ENCODE results near the gene CORO2B. TPM values are rescaled to one million over a fixed set of nuclear protein-coding genes. Genes with fewer than 3 reads are reported as not detected.

Gene CORO2B
- total and polyA plus RNA-seq, 4 donors, result 15.9 to 53.6 (median 33.2) TPM

- WGBS (ENCODE audit: insufficient coverage), result under 1% methylated on average over 47 of the region's 54 CpGs
- Histone ChIP-seq H3K27me3 (ENCODE audit: control insufficient read depth, insufficient read depth, low read length) (peaks cover 8% of the 10 kb centered on the region), H3K4me1 (ENCODE audit: control insufficient read depth, insufficient read depth, low read length) (peaks cover 31% of the 10 kb centered on the region), H3K4me3 (ENCODE audit: low read depth, low read length) (peak overlapping the region; percentile 53), H3K9me3 (ENCODE audit: control insufficient read depth, insufficient read depth, low read length) (no peaks in the 10 kb centered on the region), H3K36me3 (ENCODE audit: control insufficient read depth, insufficient read depth, low read length) (no peaks in the 10 kb centered on the region), H3K27ac (ENCODE audit: low read depth, low read length) (peak overlapping the region; percentile 27)
- peak; percentile 66 to 96 (median 72) for DNase-seq (ENCODE audit: low read depth in 4 of 6, low spot score in 6 of 6)
Observed at GRCh38 chr15:68559345-68560310, 19.2 kb upstream of the CORO2B start.

GRCh38 chr15:68560501-68561113 lies 18.2 kb upstream of the CORO2B start:
- Histone ChIP-seq H3K4me3 (ENCODE audit: low read depth, low read length) (no peak overlapping the region), H3K36me3 (ENCODE audit: control insufficient read depth, insufficient read depth, low read length) (no peaks in the 10 kb centered on the region), H3K4me1 (ENCODE audit: control insufficient read depth, insufficient read depth, low read length) (peaks cover 31% of the 10 kb centered on the region), H3K9me3 (ENCODE audit: control insufficient read depth, insufficient read depth, low read length) (no peaks in the 10 kb centered on the region), H3K27ac (ENCODE audit: low read depth, low read length) (no peak overlapping the region), H3K27me3 (ENCODE audit: control insufficient read depth, insufficient read depth, low read length) (peaks cover 8% of the 10 kb centered on the region)
- 67% methylated on average over 10 of the region's 13 CpGs for WGBS (ENCODE audit: insufficient coverage)
- DNase-seq (ENCODE audit: low read depth in 4 of 6, low spot score in 6 of 6), result no peak

GRCh38 chr15:68561171-68561900 lies 17.5 kb upstream of the CORO2B start:
- no peaks in the 10 kb centered on the region for H3K36me3 ChIP-seq (ENCODE audit: control insufficient read depth, insufficient read depth, low read length)
- H3K9me3 ChIP-seq (ENCODE audit: control insufficient read depth, insufficient read depth, low read length), result no peaks in the 10 kb centered on the region
- no peak overlapping the region for H3K27ac ChIP-seq (ENCODE audit: low read depth, low read length)
- H3K4me1 ChIP-seq (ENCODE audit: control insufficient read depth, insufficient read depth, low read length), result peaks cover 34% of the 10 kb centered on the region
- peak in 2 of 6 donors; percentile 44 to 89 for DNase-seq (ENCODE audit: low read depth in 4 of 6, low spot score in 6 of 6)
- H3K27me3 ChIP-seq (ENCODE audit: control insufficient read depth, insufficient read depth, low read length), result peaks cover 8% of the 10 kb centered on the region
- H3K4me3 ChIP-seq (ENCODE audit: low read depth, low read length), result no peak overlapping the region
- 55% methylated on average over 10 of the region's 15 CpGs for WGBS (ENCODE audit: insufficient coverage)

GRCh38 chr15:68561901-68562300 lies 16.9 kb upstream of the CORO2B start:
- 33% methylated on average over 1 of the region's 3 CpGs for WGBS (ENCODE audit: insufficient coverage)
- no peak for DNase-seq (ENCODE audit: low read depth in 4 of 6, low spot score in 6 of 6)
- Histone ChIP-seq H3K4me1 (ENCODE audit: control insufficient read depth, insufficient read depth, low read length) (peaks cover 34% of the 10 kb centered on the region), H3K27me3 (ENCODE audit: control insufficient read depth, insufficient read depth, low read length) (peaks cover 8% of the 10 kb centered on the region), H3K36me3 (ENCODE audit: control insufficient read depth, insufficient read depth, low read length) (no peaks in the 10 kb centered on the region), H3K4me3 (ENCODE audit: low read depth, low read length) (no peak overlapping the region), H3K9me3 (ENCODE audit: control insufficient read depth, insufficient read depth, low read length) (no peaks in the 10 kb centered on the region), H3K27ac (ENCODE audit: low read depth, low read length) (no peak overlapping the region)

GRCh38 chr15:68564173-68564572 lies 14.6 kb upstream of the CORO2B start:
- H3K4me1 ChIP-seq (ENCODE audit: control insufficient read depth, insufficient read depth, low read length), result peaks cover 26% of the 10 kb centered on the region
- H3K27ac ChIP-seq (ENCODE audit: low read depth, low read length), result no peak overlapping the region
- no peaks in the 10 kb centered on the region for H3K36me3 ChIP-seq (ENCODE audit: control insufficient read depth, insufficient read depth, low read length)
- H3K27me3 ChIP-seq (ENCODE audit: control insufficient read depth, insufficient read depth, low read length), result no peaks in the 10 kb centered on the region
- DNase-seq (ENCODE audit: low read depth in 4 of 6, low spot score in 6 of 6), result no peak
- no peak overlapping the region for H3K4me3 ChIP-seq (ENCODE audit: low read depth, low read length)
- H3K9me3 ChIP-seq (ENCODE audit: control insufficient read depth, insufficient read depth, low read length), result no peaks in the 10 kb centered on the region
- 100% methylated on average over 1 of the region's 5 CpGs for WGBS (ENCODE audit: insufficient coverage)

GRCh38 chr15:68565234-68565633 lies 13.6 kb upstream of the CORO2B start:
- no peaks in the 10 kb centered on the region for H3K36me3 ChIP-seq (ENCODE audit: control insufficient read depth, insufficient read depth, low read length)
- peaks cover 15% of the 10 kb centered on the region for H3K4me1 ChIP-seq (ENCODE audit: control insufficient read depth, insufficient read depth, low read length)
- H3K27ac ChIP-seq (ENCODE audit: low read depth, low read length), result no peak overlapping the region
- no peak for DNase-seq (ENCODE audit: low read depth in 4 of 6, low spot score in 6 of 6)
- H3K4me3 ChIP-seq (ENCODE audit: low read depth, low read length), result no peak overlapping the region
- H3K27me3 ChIP-seq (ENCODE audit: control insufficient read depth, insufficient read depth, low read length), result no peaks in the 10 kb centered on the region
- H3K9me3 ChIP-seq (ENCODE audit: control insufficient read depth, insufficient read depth, low read length), result no peaks in the 10 kb centered on the region

GRCh38 chr15:68565726-68566125 lies 13.1 kb upstream of the CORO2B start:
- peak in 1 of 6 donors; percentile 94 for DNase-seq (ENCODE audit: low read depth in 4 of 6, low spot score in 6 of 6)
- H3K27me3 ChIP-seq (ENCODE audit: control insufficient read depth, insufficient read depth, low read length), result no peaks in the 10 kb centered on the region
- 100% methylated on average over 1 of the region's 4 CpGs for WGBS (ENCODE audit: insufficient coverage)

GRCh38 chr15:68566377-68566954 lies 12.3 kb upstream of the CORO2B start:
- Histone ChIP-seq H3K36me3 (ENCODE audit: control insufficient read depth, insufficient read depth, low read length) (no peaks in the 10 kb centered on the region), H3K9me3 (ENCODE audit: control insufficient read depth, insufficient read depth, low read length) (no peaks in the 10 kb centered on the region), H3K27me3 (ENCODE audit: control insufficient read depth, insufficient read depth, low read length) (no peaks in the 10 kb centered on the region), H3K4me3 (ENCODE audit: low read depth, low read length) (no peak overlapping the region), H3K27ac (ENCODE audit: low read depth, low read length) (no peak overlapping the region), H3K4me1 (ENCODE audit: control insufficient read depth, insufficient read depth, low read length) (peaks cover 3% of the 10 kb centered on the region)
- no peak for DNase-seq (ENCODE audit: low read depth in 4 of 6, low spot score in 6 of 6)
- 73% methylated on average over 5 of the region's 9 CpGs for WGBS (ENCODE audit: insufficient coverage)

More at GRCh38 chr15:68565726-68566125, 13.1 kb upstream of the CORO2B start:
- Histone ChIP-seq H3K4me3 (ENCODE audit: low read depth, low read length) (no peak overlapping the region), H3K27ac (ENCODE audit: low read depth, low read length) (no peak overlapping the region), H3K9me3 (ENCODE audit: control insufficient read depth, insufficient read depth, low read length) (no peaks in the 10 kb centered on the region), H3K36me3 (ENCODE audit: control insufficient read depth, insufficient read depth, low read length) (no peaks in the 10 kb centered on the region), H3K4me1 (ENCODE audit: control insufficient read depth, insufficient read depth, low read length) (peaks cover 11% of the 10 kb centered on the region)

GRCh38 chr15:68567345-68567744 lies 11.4 kb upstream of the CORO2B start:
- Histone ChIP-seq H3K36me3 (ENCODE audit: control insufficient read depth, insufficient read depth, low read length) (no peaks in the 10 kb centered on the region), H3K4me3 (ENCODE audit: low read depth, low read length) (no peak overlapping the region), H3K27me3 (ENCODE audit: control insufficient read depth, insufficient read depth, low read length) (no peaks in the 10 kb centered on the region), H3K27ac (ENCODE audit: low read depth, low read length) (no peak overlapping the region), H3K4me1 (ENCODE audit: control insufficient read depth, insufficient read depth, low read length) (peaks cover 8% of the 10 kb centered on the region), H3K9me3 (ENCODE audit: control insufficient read depth, insufficient read depth, low read length) (no peaks in the 10 kb centered on the region)
- no CpG with 5 or more reads among the region's 3 CpGs for WGBS (ENCODE audit: insufficient coverage)
- no peak for DNase-seq (ENCODE audit: low read depth in 4 of 6, low spot score in 6 of 6)

All from spinal cord (tissue), 10 donors.